Activated CD8-positive, alpha-beta memory T cell treated with anti-CD3 and anti-CD28 coated beads, Interleukin-2, amount 50 U/mL, for 1 hour (primary cell): ENCODE measurements around the gene CYP51A1.
A peak's percentile ranks its signal among the peaks of the same experiment; 100 is the strongest.
"Not testable (repeated sequence)": the region's sequence is repeated elsewhere in the genome, so short reads cannot be mapped to it uniquely, and the experiment has no call there.

Source experiments
- DNase-seq: peaks from one replicate; pipeline ENCODE4 v3.0.0-alpha.2; 2020; ENCODE audit errors: extremely low read depth

The CYP51A1 gene

GRCh38 chr7:92134271-92135051, at the start of gene CYP51A1:
TSS of gene CYP51A1 (minus strand) at chr7:92134477. CDS start at chr7:92134364, 113 bp downstream.
- DNase-seq, result peak; percentile 84

- DNase-seq, result peak; percentile 57
Observed at GRCh38 chr7:92178928-92179924, 44.9 kb upstream of the CYP51A1 start, which contains the start of gene LRRD1. TSS of gene LRRD1 (minus strand) at chr7:92179142. CDS start at chr7:92165202, 13,940 bp downstream.

GRCh38 chr7:92177362-92177761, 43.1 kb upstream of the CYP51A1 start:
- DNase-seq, result no peak

- DNase-seq, result not testable (repeated sequence)
Observed at GRCh38 chr7:92169529-92169928, 35.3 kb upstream of the CYP51A1 start.

- DNase-seq, result no peak
Observed at GRCh38 chr7:92161271-92161670, 27.0 kb upstream of the CYP51A1 start.

GRCh38 chr7:92158660-92159575, 24.6 kb upstream of the CYP51A1 start:
- no peak for DNase-seq

- DNase-seq, result no peak
Observed at GRCh38 chr7:92156990-92157389, 22.7 kb upstream of the CYP51A1 start.

- no peak for DNase-seq
Observed at GRCh38 chr7:92155108-92155739, 20.9 kb upstream of the CYP51A1 start.

GRCh38 chr7:92150450-92151017, 16.3 kb upstream of the CYP51A1 start:
- DNase-seq, result no peak

- no peak for DNase-seq
Observed at GRCh38 chr7:92149736-92150239, 15.5 kb upstream of the CYP51A1 start.

- not testable (repeated sequence) for DNase-seq
Observed at GRCh38 chr7:92143192-92143880, 9.1 kb upstream of the CYP51A1 start.

- DNase-seq, result not testable (repeated sequence)
Observed at GRCh38 chr7:92142791-92143190, 8.5 kb upstream of the CYP51A1 start.

- DNase-seq, result no peak
Observed at GRCh38 chr7:92141161-92141560, 6.9 kb upstream of the CYP51A1 start.

- no peak for DNase-seq
Observed at GRCh38 chr7:92137557-92137956, 3.3 kb upstream of the CYP51A1 start.

- DNase-seq, result no peak
Observed at GRCh38 chr7:92135052-92135889, 994 bp upstream of the CYP51A1 start.

- peak; percentile 17 for DNase-seq
Observed at GRCh38 chr7:92133737-92134270, 473 bp downstream of the CYP51A1 start.

- DNase-seq, result no peak
Observed at GRCh38 chr7:92133133-92133736, 1.0 kb downstream of the CYP51A1 start.

GRCh38 chr7:92131764-92132330, 2.4 kb downstream of the CYP51A1 start:
- DNase-seq, result no peak
